Measurements from ENCODE around the gene ENOX1. TPM values are rescaled to one million over a fixed set of nuclear protein-coding genes. Genes with fewer than 3 reads are reported as not detected.

ENOX1 gene
- total and polyA plus RNA-seq, 2 of the 8 experiments (the other 6 are each of a cell fraction or from before 2014, with no cell fraction given) = 0.23 to 0.37 TPM

- TF ChIP-seq RAD21 (IDR thresholded peaks at IDR 0.05 in 1 of 2, conservative IDR thresholded peaks at IDR 0.05 in 1 of 2; ENCODE audit: low read depth in 2 of 2, low read length in 2 of 2) = no peak
- TF ChIP-seq, protein P1, sequence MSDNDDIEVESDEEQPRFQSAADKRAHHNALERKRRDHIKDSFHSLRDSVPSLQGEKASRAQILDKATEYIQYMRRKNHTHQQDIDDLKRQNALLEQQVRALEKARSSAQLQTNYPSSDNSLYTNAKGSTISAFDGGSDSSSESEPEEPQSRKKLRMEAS (IDR thresholded peaks at IDR 0.05) = no peak
- TF ChIP-seq TCF12 (IDR thresholded peaks at IDR 0.05; ENCODE audit: low read depth, low read length) = no peak
These were observed 586.5 kb downstream of the ENOX1 start (continued) for GRCh38 chr13:43200307-43200706.

Data from H1 (cell line).